ENCODE measurements around the gene TAAR8.
A peak's percentile ranks its signal among the peaks of the same experiment; 100 is the strongest.

DNA sequence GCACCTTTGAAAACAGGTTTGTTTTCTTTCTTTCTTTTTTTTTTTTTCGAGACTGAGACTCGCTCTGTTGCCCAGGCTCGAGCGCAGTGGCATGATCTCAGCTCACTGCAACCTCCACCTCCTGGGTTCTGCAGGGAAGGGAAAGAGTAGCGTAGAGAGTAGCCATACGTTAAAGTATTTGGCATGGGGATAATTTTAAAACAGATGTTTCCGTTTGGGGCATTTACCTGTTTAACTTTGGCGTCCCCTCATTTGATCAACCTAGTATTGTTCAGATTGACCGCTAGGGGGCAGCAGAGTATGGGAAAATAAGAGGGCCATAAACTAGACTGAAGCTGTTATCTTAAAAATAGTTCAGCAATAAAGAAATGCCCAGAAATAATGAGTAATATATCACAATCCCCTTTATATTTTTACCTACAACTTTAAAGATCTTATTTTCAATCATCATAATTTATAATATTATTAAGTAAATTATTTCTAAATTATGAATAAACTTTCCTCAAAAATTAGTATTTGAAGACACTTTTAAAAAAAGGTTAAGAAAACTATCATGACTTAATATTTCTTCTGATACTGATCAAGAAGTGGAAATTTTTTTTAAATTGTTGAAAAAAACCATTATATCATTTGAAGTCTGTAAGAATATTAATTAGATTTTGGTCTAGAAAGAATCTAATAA is 22.0 kb upstream of the TAAR8 start:
- TF ChIP-seq, protein P1, sequence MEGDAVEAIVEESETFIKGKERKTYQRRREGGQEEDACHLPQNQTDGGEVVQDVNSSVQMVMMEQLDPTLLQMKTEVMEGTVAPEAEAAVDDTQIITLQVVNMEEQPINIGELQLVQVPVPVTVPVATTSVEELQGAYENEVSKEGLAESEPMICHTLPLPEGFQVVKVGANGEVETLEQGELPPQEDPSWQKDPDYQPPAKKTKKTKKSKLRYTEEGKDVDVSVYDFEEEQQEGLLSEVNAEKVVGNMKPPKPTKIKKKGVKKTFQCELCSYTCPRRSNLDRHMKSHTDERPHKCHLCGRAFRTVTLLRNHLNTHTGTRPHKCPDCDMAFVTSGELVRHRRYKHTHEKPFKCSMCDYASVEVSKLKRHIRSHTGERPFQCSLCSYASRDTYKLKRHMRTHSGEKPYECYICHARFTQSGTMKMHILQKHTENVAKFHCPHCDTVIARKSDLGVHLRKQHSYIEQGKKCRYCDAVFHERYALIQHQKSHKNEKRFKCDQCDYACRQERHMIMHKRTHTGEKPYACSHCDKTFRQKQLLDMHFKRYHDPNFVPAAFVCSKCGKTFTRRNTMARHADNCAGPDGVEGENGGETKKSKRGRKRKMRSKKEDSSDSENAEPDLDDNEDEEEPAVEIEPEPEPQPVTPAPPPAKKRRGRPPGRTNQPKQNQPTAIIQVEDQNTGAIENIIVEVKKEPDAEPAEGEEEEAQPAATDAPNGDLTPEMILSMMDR (IDR thresholded peaks at IDR 0.05), result peak; percentile 87
- no peak for TF ChIP-seq ZFX (IDR thresholded peaks at IDR 0.05; ENCODE audit: borderline replicate concordance)

Measured in 22Rv1 (cell line).